Fibroblast of lung (primary cell): ENCODE data around the gene SULT1C2. TPM values are rescaled to one million over a fixed set of nuclear protein-coding genes. Genes with fewer than 3 reads are reported as not detected.

ENCODE experiments used
- DNase-seq, 2 donors: peaks; one replicate each; pipeline versions ENCODE4 v3.0.0 to v3.0.0-alpha.2; 2010; ENCODE audit warnings: low read depth in 2 of 2
- H2AFZ ChIP-seq: 2 replicates; pipeline ENCODE4 v1.5.1; 2012; ENCODE audit warnings: low read length, control low read depth, inconsistent platforms
- H3K27ac ChIP-seq: 2 replicates; pipeline ENCODE4 v1.5.1; 2011; ENCODE audit warnings: low read length, control low read depth; ENCODE audit not compliant: insufficient read depth
- H3K27me3 ChIP-seq: 2 replicates; pipeline ENCODE4 v1.5.1; 2011; ENCODE audit warnings: mild to moderate bottlenecking, low read length; ENCODE audit not compliant: control insufficient read depth, insufficient read depth
- H3K36me3 ChIP-seq: 2 replicates; pipeline ENCODE4 v1.5.1; 2011; ENCODE audit warnings: low read length; ENCODE audit not compliant: control insufficient read depth, insufficient read depth
- H3K4me1 ChIP-seq: 2 replicates; pipeline ENCODE4 v1.5.1; 2011; ENCODE audit warnings: low read length; ENCODE audit not compliant: control insufficient read depth, insufficient read depth; ENCODE audit errors: extremely low read depth
- H3K4me2 ChIP-seq: 2 replicates; pipeline ENCODE4 v1.5.1; 2011; ENCODE audit warnings: low read length, control low read depth; ENCODE audit not compliant: insufficient read depth; ENCODE audit errors: extremely low read depth
- H3K4me3 ChIP-seq, 4 experiments: fragments of 200-600 bp in 1 of 4; sonication (generic) in 1 of 4; replicated peaks in 1 of 4; 2 replicates each; pipeline ENCODE4 v1.5.1; 2011 to 2016; ENCODE audit warnings: low read length in 4 of 4, low read depth in 3 of 4, mild to moderate bottlenecking in 3 of 4, control low read depth in 2 of 4, inconsistent platforms in 1 of 4, mixed read lengths in 1 of 4; ENCODE audit not compliant: insufficient read depth in 1 of 4; ENCODE audit errors: control extremely low read depth in 1 of 4
- H3K79me2 ChIP-seq: 2 replicates; pipeline ENCODE4 v1.5.1; 2012; ENCODE audit warnings: mild to moderate bottlenecking, low read length, inconsistent platforms; ENCODE audit not compliant: control insufficient read depth, insufficient read depth
- H3K9ac ChIP-seq: 2 replicates; pipeline ENCODE4 v1.5.1; 2011; ENCODE audit warnings: mild to moderate bottlenecking, low read length, control low read depth; ENCODE audit not compliant: insufficient read depth
- H3K9me3 ChIP-seq: 2 replicates; pipeline ENCODE4 v1.5.1; 2012; ENCODE audit warnings: low read depth, low read length; ENCODE audit not compliant: control insufficient read depth, insufficient read depth
- H4K20me1 ChIP-seq: 2 replicates; pipeline ENCODE4 v1.5.1; 2011; ENCODE audit warnings: low read length; ENCODE audit not compliant: control insufficient read depth, insufficient read depth; ENCODE audit errors: extremely low read depth
- EZH2 ChIP-seq: IDR thresholded peaks from 2 replicates; pipeline ENCODE4 v1.5.1; 2012; ENCODE audit warnings: low read length, control low read depth, mild to moderate bottlenecking; ENCODE audit errors: missing control alignments
- polyA minus RNA-seq: library from RNA; depleted of rRNA, polyadenylated mRNA; stranded (reverse); fragments of >200 nt; gene quantifications from 2 replicates; pipeline ENCODE4 v1.2.3, GENCODE V29; 2011; ENCODE audit warnings: low replicate concordance
- polyA plus RNA-seq, 2 donors: library from polyadenylated mRNA; depleted of rRNA in 1 of 2; stranded (reverse) in 1 of 2; unstranded in 1 of 2; fragments of >200 nt; gene quantifications; 2 replicates each; pipeline ENCODE4 v1.2.1, GENCODE V29; 2011 to 2012; ENCODE audit warnings: missing spikeins in 1 of 2
- total RNA-seq: library from RNA; depleted of rRNA; stranded (reverse); fragments of >200 nt; gene quantifications from 2 replicates; pipeline ENCODE4 v1.2.1, GENCODE V29; 2014
- TF ChIP-seq, protein P1 (sequence below), 2 donors: IDR thresholded peaks in 1 of 2; conservative IDR thresholded peaks in 1 of 2; 1 replicate in 1 of 2; 2 replicates in 1 of 2; pipeline ENCODE4 v1.5.1; 2011 to 2012; ENCODE audit warnings: low read length in 2 of 2, control low read depth in 1 of 2, inconsistent platforms in 1 of 2, low read depth in 1 of 2, mild to moderate bottlenecking in 1 of 2

Gene SULT1C2
- under 0.01 and 0.26 TPM in 2 replicates for total RNA-seq
- not detected in 2 replicates for polyA plus RNA-seq
- polyA plus RNA-seq (2012): not detected in 2 replicates
- polyA minus RNA-seq: not detected in 2 replicates

DNA sequence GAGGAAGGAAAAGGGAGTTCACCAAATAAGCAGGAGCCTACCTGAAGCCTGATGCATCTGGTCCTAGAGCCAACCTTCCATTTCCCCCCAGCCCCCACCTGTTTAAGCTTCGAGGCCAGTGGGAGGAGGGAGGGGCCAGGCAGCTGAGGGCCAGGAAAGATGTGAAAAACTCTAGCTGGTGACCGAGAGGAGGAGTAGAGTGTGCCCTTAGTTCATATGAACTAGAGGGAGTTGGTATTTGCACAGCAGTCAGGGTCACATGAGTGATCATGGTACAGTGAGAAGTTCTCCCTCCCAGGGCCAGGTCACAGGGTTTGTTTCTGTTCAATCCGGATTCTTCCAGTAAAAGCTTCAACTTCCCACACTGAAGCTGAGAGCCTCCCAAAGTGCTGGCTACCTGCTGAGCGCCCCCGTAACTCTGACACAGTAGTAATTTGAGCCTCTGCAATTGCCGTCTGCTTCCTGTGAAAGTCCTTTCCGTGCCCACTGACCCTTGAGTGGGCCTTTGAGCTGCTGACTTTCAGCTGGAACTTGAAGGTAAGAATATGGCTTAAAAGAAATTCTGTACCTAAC, at the start of gene SULT1C2:
Gene SULT1C2, plus strand, starts transcription at position 362 of the 573 bp plus-strand sequence. CDS start 4,773 bp downstream, outside the sequence.
- Histone ChIP-seq H3K4me1 (no peaks in the 10 kb centered on the region), H3K79me2 (no peaks in the 10 kb centered on the region), H3K36me3 (no peaks in the 10 kb centered on the region), H3K9ac (no peak within 1 kb of the TSS), H3K4me3 (no peak within 1 kb of the TSS), H4K20me1 (no peaks in the 10 kb centered on the region), H3K27ac (no peak within 1 kb of the TSS), H2AFZ (no peak within 1 kb of the TSS), H3K9me3 (no peaks in the 10 kb centered on the region), H3K27me3 (no peaks in the 10 kb centered on the region), H3K4me2 (no peak within 1 kb of the TSS)
- peak; percentile 39 to 44 for DNase-seq
- TF ChIP-seq EZH2: no peak
- TF ChIP-seq, protein P1, sequence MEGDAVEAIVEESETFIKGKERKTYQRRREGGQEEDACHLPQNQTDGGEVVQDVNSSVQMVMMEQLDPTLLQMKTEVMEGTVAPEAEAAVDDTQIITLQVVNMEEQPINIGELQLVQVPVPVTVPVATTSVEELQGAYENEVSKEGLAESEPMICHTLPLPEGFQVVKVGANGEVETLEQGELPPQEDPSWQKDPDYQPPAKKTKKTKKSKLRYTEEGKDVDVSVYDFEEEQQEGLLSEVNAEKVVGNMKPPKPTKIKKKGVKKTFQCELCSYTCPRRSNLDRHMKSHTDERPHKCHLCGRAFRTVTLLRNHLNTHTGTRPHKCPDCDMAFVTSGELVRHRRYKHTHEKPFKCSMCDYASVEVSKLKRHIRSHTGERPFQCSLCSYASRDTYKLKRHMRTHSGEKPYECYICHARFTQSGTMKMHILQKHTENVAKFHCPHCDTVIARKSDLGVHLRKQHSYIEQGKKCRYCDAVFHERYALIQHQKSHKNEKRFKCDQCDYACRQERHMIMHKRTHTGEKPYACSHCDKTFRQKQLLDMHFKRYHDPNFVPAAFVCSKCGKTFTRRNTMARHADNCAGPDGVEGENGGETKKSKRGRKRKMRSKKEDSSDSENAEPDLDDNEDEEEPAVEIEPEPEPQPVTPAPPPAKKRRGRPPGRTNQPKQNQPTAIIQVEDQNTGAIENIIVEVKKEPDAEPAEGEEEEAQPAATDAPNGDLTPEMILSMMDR (conservative IDR thresholded peaks at IDR 0.05 in 1 of 2, IDR thresholded peaks at IDR 0.05 in 1 of 2; ENCODE audit: low read depth in 1 of 2, low read length in 2 of 2): no peak

DNA sequence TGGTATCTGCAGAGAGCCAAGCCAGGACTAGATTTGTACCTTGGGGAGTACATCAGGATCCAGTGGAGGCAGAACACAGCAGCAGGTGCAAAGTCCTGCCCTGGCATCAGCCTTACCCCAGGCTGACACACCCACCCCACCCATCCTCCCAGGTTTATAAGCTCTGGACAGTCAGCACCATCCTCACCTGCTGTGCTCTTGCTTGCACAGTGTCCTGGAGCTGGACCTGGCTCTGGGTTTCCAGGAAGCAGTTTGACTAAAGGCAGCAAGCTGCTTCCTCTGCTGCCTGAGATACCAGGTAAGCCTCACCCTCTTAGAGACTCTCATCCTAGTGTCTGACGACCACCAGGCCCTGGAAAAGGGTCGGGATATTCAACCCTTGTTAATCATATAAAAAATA, 48.9 kb upstream of the SULT1C2 start, which contains the start of gene SULT1C3:
Gene SULT1C3, plus strand, starts transcription at position 183 of the 400 bp plus-strand sequence. CDS start 7,227 bp downstream, outside the sequence.
- Histone ChIP-seq H3K9me3 (no peaks in the 10 kb centered on the region), H2AFZ (no peak within 1 kb of the TSS), H3K4me2 (no peak within 1 kb of the TSS), H3K27me3 (no peaks in the 10 kb centered on the region), H3K79me2 (no peaks in the 10 kb centered on the region), H3K36me3 (no peaks in the 10 kb centered on the region), H3K27ac (no peak within 1 kb of the TSS), H3K4me1 (no peaks in the 10 kb centered on the region), H3K9ac (no peak within 1 kb of the TSS), H4K20me1 (no peaks in the 10 kb centered on the region), H3K4me3 (no peak within 1 kb of the TSS)
- no peak for DNase-seq
- TF ChIP-seq, protein P1 (conservative IDR thresholded peaks at IDR 0.05 in 1 of 2, IDR thresholded peaks at IDR 0.05 in 1 of 2; ENCODE audit: low read depth in 1 of 2, low read length in 2 of 2): no peak
- no peak for TF ChIP-seq EZH2

DNA sequence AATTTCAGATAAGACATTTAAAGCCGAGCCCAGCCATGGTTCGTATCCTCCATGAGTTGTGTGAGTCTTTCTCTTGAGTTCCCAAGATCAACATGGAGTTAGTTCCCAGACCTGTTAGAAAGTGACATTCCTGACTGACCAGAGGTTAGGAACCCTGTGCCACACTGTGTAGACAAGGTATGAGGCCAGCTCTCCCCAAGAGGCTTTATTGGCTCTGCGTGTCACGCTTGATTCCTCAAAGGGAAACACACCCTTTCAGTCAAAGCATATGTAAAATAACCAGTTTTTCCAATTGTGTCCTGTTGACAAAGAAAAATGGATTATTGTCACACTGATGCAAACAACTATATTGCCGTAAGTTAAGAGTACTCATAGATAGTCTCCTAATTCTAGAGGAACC, 47.7 kb upstream of the SULT1C2 start:
- Histone ChIP-seq H3K9ac (no peak overlapping the region), H3K4me3 (no peak overlapping the region), H3K4me1 (no peaks in the 10 kb centered on the region), H4K20me1 (no peaks in the 10 kb centered on the region), H3K27me3 (no peaks in the 10 kb centered on the region), H3K9me3 (no peaks in the 10 kb centered on the region), H3K79me2 (no peaks in the 10 kb centered on the region), H2AFZ (no peak overlapping the region), H3K27ac (no peak overlapping the region), H3K36me3 (no peaks in the 10 kb centered on the region), H3K4me2 (no peak overlapping the region)
- TF ChIP-seq, protein P1 (conservative IDR thresholded peaks at IDR 0.05 in 1 of 2, IDR thresholded peaks at IDR 0.05 in 1 of 2; ENCODE audit: low read depth in 1 of 2, low read length in 2 of 2): no peak
- no peak for TF ChIP-seq EZH2
- DNase-seq: no peak
